Measurements from ENCODE around the gene ITGA7.

Gene ITGA7, protein sequence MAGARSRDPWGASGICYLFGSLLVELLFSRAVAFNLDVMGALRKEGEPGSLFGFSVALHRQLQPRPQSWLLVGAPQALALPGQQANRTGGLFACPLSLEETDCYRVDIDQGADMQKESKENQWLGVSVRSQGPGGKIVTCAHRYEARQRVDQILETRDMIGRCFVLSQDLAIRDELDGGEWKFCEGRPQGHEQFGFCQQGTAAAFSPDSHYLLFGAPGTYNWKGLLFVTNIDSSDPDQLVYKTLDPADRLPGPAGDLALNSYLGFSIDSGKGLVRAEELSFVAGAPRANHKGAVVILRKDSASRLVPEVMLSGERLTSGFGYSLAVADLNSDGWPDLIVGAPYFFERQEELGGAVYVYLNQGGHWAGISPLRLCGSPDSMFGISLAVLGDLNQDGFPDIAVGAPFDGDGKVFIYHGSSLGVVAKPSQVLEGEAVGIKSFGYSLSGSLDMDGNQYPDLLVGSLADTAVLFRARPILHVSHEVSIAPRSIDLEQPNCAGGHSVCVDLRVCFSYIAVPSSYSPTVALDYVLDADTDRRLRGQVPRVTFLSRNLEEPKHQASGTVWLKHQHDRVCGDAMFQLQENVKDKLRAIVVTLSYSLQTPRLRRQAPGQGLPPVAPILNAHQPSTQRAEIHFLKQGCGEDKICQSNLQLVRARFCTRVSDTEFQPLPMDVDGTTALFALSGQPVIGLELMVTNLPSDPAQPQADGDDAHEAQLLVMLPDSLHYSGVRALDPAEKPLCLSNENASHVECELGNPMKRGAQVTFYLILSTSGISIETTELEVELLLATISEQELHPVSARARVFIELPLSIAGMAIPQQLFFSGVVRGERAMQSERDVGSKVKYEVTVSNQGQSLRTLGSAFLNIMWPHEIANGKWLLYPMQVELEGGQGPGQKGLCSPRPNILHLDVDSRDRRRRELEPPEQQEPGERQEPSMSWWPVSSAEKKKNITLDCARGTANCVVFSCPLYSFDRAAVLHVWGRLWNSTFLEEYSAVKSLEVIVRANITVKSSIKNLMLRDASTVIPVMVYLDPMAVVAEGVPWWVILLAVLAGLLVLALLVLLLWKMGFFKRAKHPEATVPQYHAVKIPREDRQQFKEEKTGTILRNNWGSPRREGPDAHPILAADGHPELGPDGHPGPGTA

DNA sequence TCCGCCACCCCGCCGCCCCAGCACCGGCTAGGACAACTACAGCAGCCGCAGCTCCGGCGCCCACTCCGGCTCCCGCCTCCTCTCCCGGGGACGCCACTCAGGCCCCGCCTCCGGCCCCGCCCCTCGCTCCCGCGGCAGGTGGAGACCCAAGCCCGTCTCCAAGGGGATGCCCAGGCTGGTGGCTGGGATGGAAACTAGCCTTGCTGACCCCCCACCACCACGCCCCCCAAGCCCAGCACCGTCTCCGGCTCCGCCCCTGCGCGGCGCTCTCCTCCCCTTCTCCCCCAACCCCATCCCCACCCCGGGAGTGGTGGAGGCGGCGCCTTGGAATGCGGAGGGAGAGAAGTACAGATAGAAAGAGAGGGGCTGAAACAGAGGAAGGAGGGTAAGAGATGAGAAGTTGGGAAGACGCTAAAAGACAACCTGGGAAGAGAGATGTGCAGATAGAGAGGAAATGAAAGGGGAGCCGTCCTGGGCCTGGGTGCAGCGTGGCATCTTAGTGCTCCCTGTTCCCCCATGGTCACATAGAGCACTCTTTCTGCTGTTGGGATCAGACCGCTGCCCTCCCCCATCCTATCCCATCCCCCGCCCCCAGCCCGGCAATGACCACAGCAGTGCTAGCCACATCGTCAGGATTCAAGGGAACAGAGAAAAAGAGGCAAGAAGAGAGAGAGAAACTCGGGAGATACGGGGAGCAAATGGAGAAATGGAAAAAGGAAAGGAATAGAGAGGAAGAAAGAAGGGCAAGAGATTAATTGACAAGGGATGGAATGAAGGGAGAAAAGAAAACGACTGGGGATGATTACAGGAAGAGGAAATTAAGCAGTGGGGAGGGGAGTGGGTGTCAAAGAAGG, at the start of gene ITGA7:
TSS of gene ITGA7 (minus strand) at position 64 of the 854 bp plus-strand sequence. CDS start 222 bp downstream, outside the sequence.
- peak; percentile 76 for DNase-seq

DNA sequence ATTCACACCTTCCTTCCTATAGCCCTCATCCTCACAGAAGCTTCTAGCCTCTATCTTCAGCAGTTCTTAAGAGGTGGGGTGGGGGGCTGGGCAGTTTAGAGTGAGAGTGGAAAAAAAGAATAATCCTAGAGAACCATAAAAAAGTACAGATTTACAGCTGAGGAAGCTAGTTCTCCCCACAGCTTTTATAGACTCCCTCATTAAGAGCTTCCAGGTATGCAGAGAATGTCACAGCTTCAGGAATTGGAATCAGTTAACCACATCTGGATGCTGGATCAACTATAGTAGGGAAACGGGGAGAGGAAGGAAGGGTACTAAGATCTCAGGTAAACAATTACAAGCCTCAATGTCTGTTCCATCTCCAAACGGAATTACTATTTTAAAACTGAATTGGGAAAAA, 47.5 kb upstream of the ITGA7 start:
- DNase-seq: no peak

DNA sequence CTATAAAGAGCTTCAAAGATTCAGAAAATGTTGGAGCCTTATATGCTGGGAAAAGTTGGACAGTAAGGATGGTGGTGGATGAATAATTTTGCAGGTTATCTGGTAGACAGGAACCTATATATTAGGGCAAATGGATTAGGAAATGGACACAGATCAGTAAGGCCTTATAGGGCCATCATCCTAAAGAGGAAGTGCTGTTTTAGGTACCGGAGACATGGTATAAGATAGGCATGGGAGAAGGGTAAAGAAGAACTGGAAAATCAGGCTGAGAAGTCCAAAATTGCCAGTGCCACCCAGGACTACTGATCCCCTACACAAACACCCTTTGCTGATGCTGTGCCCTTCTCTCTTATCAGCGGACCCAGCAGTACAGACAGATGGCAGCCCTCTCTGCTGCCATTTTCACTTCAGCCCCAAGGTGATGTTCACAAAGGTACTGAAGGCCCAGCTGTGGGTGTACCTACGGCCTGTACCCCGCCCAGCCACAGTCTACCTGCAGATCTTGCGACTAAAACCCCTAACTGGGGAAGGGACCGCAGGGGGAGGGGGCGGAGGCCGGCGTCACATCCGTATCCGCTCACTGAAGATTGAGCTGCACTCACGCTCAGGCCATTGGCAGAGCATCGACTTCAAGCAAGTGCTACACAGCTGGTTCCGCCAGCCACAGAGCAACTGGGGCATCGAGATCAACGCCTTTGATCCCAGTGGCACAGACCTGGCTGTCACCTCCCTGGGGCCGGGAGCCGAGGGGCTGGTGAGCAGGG, 40.7 kb upstream of the ITGA7 start:
- DNase-seq: no peak

DNA sequence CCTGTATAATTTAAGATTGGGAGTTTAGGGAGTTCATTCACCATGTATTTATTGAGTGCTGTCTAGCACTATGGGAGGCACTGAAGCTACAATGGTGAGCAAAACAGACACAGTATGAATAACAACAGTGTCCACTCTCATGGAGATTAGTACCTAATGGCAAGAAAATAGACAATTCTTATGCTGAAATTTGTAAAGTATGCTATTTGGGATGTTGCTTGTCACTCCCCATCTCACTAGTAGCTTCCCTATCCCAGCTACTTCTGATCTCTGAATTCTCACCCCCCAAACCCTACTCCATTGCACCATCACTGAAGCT, 39.2 kb upstream of the ITGA7 start:
- no peak for DNase-seq

DNA sequence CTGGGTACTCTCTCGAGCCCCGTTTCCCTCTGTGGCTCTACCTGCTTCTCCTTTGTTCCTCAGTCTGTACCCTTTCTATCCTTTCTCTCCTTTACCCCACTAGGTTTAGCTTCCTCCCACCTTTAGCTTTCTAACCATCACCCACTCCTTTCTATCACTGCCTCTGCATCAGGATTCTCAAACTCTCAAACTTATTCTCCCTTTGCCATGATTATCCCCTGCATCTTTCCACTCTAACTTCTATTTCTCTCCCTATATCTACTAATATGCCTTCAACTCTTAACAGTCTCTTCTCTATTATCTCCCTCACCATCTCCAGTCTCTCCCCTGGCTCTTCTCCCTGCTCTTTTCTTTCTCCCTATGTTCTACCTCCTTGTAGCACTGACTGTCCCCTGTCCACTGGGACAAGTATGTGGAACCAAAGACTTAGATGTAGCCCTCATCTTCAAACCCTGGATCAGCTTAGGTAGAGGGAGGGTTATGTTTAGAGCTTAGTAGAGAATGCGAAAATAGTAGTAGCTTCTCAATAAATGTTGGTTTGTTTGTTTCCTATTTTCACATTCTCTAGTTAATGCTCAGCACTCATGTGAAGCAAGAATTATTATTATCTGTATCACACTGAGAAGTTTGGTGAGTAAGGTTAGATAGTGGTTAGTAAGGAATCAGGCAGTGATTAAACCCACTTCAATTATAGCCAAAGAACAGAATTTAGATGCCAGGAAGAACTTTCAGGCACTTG, 38.6 kb upstream of the ITGA7 start:
- DNase-seq: peak; percentile 8

DNA sequence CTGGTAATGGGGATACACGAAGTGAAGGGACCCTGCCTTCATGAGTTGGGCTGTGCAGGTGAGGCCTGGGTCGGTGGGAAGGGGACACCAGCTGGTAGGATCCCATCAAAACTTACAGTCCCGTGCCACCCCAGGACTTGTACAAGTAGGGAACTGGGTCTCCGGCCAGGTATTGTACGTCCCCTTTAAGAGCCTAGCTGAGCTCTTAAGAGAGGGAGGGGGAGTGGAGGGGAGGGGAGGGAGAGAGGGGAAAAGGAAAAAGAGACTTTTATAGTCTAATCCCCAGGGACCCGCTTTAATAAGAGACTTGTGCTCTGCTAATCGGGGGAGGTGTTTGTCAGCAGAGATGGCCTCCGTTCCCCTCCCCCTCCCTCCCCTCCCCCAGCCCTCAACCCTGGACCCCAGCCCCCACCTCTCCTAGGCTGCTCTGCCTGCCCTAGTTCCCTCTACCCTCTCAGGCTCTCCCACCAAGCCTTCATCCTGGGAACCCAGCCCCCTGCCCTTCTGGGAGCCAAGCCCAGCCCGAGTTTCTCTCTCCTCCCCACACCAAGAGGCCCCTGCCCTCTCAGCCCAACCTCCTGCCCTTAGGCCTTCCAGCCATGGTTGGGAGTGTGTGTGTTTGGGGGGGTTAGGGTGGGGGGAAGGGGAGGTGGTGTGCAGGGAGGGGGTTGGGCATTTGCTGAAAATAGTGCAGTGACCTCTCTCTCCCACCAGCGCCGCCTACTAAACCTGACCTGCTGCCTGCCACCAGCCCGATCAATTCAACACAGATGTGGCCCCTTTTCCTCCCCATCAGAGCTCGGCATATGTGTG, 37.9 kb upstream of the ITGA7 start:
- DNase-seq: peak; percentile 53

DNA sequence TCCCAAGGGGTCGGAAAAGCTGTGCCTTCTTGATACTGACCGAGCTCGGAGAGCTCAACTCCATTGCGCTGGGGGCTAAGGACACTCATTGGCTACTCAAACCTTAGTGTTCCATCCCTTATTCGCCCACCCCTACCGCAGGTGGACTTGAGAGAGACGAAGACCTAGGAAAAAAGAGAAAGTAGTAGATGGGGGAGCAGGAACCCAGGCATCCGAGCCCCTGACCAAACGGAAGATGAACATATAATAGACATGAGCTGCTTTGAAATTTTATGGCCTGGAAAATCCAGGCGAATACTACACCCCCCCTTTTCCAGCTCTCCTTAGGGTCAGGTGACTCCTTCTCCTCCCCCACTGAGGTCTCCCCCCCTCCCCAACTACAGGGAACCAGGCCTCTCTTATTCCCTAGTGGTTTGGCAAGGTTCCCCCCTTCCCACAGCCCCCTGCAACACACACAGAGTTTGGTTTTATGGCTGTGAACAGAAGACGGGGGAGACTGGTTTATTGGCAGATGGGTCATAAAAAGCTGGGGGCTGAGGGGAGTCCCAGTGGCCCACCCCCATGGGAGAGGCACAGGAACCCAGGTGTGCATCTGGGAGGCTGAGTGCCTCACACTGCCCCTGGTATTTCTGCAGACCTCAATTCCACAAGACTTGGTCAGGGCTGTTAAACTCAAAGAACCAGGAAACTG, 36.8 kb upstream of the ITGA7 start:
- DNase-seq: no peak

DNA sequence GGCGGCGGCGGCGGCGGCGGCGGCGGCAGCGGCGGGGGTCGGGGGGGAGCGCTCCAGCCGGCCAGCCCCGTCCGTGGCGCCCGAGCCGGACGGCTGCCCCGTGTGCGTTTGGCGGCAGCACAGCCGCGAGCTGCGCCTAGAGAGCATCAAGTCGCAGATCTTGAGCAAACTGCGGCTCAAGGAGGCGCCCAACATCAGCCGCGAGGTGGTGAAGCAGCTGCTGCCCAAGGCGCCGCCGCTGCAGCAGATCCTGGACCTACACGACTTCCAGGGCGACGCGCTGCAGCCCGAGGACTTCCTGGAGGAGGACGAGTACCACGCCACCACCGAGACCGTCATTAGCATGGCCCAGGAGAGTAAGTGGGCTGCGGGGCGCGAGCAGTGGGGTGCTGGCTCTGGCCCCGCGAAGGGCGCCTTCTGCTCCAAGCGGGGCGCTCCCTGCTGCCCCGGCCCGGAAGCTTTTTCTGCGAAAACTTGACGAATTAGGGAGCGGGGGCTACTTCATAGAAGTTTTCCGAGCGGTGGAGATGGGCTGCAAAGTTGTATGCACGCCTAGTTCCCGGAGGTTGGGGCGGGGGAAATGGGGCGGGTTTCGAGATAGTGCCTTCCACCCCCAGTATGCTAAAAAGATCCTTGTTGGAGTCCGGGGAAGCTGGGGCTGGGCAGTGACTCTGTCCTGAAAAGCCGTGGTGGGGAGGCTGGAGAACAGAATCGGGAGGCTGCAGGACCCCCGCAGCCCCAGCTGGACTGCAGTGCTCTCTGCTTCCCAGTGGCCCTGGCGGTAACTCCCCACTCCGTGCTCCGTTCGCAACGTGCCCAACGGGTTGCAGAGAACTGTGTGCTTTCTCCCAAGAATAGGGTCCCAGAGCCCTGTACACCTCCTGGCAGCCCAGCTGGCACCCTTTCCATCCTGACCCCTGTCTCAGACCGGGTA, 36.0 kb upstream of the ITGA7 start:
- no peak for DNase-seq

DNA sequence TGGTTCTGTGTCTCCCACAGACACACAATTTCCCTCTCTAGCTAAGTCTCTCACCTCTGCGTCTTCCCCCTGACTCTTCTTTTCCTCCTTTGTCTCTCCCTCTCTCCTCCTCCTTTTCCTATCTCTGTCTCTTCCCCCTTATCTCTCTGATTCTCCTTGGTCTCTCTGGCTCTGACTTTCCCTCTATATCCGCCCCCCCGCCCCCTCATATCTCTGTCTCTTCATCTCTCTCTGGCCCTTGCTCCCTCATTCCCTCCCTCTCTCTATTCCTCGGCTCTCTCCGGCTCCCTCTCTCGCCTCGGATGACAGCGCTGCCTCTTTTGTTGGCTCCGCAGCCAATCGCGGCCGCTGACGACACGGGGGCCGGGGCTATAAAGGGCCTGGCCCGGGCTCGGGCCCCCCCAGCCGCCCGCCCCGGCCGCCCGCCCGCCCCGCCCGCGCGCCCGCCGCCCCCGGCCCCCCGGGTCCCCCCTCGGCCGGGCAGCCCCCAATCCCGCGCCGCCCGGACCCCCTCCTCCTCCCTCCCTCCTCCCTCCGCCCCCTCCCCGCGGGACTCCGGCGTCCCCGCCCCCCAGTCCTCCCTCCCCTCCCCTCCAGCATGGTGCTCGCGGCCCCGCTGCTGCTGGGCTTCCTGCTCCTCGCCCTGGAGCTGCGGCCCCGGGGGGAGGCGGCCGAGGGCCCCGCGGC, 35.2 kb upstream of the ITGA7 start, which contains the start of gene GDF11:
TSS of gene GDF11 (plus strand) at position 404 of the 687 bp plus-strand sequence. CDS start at position 599, 195 bp downstream.
- DNase-seq: peak; percentile 86

DNA sequence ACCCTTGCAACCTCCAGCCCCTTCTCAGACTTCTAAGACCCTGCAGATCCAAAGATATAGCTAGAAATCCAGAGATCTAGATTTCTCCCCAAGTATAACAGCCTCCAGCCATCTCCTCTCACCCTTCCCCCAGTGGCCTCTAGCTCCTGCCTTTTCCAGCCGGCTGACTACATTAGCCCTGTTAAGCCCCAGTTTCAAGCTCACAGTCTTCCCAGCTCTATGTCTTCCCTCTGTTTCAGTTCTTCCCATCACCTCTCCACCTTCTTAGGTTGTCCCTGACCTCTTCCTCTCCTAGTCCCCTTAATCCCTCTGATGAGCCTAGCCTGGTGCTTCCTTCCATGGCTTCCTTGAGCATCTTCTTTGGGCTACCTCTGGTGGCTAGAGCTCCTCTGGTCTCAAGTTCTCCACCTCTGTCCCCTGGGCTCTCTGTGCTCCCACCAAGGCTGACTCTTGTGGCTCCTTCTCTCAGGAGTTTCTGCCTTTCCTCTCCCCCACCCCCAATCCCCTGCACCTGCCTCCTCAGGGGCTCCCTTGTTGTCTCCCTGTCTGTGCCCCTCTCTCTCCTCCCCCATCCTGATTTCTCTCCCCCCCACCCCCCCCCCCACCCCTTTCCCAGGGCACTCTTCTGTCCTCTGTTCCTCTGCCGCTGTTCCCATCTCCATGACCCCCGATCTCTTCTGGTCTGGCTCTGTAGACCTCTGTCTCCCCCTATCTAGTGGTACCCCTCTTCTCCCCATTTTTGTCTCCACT, 34.4 kb upstream of the ITGA7 start:
- no peak for DNase-seq

DNA sequence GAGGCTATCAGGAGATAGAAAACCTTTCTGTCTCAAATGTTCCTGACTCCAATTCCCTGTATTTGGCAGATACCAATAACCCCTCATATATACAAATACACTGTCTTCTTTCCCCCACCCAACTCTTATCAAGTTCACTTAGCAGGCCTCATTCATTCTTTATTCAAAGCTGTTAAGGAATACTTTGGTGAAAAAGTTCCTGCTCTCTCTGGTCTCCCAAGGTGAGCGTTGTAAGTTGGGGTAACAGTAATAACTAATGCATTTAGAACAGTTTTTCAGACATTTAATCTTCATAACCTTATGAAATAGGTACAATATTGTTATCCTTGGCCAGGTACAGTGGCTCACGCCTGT, 31.3 kb upstream of the ITGA7 start:
- DNase-seq: no peak

DNA sequence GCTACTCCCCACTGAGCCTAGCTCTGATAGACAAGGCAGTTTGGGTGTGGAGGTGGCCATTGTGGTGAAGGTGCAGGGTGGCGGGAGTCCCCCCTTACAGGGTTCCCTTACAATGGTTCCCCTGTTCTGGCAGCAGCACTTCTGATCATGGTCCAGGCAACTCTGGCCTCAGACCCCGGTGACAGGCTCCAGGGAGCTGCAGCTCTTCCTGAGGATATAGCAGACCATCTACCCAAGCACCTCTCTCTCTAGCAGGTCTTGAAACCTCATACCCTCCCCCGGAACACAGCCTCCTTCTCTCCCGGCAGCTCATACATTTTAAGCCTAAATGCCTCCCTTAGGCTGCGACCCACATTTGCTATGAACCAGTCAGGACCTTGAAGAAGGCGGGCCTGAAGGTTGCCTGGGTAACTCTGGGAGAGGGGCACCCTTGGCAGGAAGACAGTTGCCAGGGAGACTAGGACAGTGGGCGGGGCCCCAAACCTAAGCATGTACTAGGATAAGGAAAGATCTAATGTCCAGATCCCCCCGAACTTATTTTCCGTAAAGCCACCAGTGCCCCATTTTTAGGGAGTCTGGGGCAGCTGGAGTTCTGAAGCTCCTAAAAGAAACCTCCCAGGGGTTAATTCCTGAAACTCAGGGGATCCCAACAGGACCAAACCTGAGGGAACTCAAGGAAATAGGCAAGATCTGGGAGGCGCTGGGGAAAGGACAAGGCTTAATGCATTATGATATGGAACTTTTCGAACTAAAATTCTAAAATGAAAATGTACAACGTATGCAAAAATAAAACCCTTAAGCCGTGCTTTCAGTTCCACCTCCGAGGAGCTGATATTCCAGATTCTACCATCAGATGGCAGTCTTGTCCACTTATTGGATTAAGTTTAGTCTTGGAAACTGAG, 30.7 kb upstream of the ITGA7 start:
- DNase-seq: peak; percentile 87

DNA sequence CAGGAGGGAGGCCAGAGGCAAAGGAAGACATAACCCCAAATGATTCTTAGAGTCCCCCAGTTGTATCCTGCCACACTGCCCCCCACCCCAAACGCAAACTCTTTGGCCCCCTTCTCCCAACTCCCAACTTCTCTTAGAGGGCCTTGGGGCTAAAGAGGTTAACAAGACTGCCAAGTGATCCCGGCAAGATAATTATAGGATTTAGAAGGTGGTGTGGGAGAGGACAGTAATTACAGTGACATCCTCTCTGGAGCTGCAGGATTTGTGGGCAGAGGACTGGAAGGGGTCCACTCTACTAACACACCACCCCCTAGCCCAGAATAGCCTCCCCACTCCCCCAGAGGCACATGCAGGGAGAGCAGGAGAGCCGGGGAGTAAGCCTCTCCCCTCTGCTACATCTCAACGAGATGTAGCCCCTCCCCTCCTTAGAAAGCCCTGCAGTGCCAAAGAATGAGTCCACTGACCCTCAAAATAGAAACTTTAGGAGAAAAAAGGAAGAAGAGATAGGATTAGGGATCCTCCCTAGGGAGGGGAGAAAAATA, 29.9 kb upstream of the ITGA7 start:
- no peak for DNase-seq

DNA sequence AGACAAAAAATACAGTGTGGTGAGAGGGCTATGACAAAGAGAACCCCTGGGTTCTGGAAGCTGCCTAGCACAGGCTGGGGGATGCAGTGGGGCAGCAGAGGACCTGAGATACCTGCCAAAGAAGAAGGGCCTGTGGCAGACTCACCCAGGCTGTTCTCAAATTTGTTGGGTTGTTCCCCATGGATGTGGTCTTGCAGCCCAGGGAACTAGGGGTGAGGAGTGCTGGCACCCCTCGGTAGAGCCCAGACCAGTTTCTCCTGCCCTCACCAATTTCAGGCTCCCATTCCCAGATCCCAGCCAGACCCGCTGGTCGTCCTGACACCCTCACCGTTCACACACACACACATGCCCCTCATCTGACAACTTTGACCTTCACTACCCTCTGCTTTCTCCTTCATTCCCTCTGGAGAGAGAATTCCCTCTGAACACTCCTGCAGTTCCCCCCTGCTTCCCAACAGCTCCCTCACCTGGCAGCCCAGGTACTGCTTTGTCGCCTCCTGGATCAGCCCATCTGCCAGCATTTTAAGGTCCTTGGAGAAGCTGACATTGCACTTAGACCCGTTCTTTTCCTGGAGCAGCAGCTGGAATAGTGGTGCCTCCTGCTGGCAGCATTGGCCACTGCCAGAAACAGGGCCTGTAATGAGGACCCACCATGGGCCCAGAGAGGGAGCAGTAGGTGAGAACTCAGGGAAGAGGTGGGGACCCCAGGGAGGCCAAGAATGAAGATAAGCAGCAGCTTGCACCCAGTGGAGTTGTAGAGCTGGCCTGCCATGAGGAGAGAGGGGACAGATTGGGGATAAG, 29.3 kb upstream of the ITGA7 start:
- DNase-seq: peak; percentile 79

DNA sequence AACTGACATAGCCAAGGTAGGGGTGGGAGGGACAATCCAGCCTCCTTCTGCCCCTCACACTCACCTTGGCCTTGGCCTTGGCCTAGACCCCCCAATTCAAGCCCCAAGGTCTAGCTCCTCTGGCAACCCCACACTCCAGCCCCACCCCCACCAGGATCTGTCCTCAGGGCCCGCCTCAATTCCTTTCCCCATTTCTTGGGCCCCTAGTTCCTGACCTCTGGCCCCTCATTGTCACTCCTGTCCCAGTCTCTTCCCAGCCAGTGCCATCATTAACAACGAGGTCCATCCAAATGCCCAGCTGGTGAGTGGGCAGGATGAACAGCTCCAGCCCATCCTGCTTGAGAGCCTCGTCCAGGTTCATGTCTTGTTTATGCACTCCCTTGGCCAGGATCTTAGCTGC, 28.4 kb upstream of the ITGA7 start:
- DNase-seq: no peak

Measured in activated CD8-positive, alpha-beta memory T cell treated with anti-CD3 and anti-CD28 coated beads, Interleukin-2, amount 50 U/mL, for 48 hours (primary cell).